Hematopoietic multipotent progenitor cell (in vitro differentiated cells): Measurements from ENCODE around the gene ATP11A. TPM values are rescaled to one million over a fixed set of nuclear protein-coding genes. Genes with fewer than 3 reads are reported as not detected.

Source experiments
- DNase-seq, 3 donors: peaks; one replicate each; pipeline ENCODE4 v3.0.0-alpha.2; 2011 to 2015; ENCODE audit warnings: low read depth in 2 of 3, low spot score in 2 of 3
- total RNA-seq: library from RNA; depleted of rRNA; stranded (reverse); fragments of >200 nt; gene quantifications from one replicate; pipeline ENCODE4 v1.2.3, GENCODE V29; 2012

Gene ATP11A
- total RNA-seq, 1 donor = 10.0 TPM

- no peak for DNase-seq
Measured at GRCh38 chr13:112720814-112721197, 31.0 kb downstream of the ATP11A start.

DNA sequence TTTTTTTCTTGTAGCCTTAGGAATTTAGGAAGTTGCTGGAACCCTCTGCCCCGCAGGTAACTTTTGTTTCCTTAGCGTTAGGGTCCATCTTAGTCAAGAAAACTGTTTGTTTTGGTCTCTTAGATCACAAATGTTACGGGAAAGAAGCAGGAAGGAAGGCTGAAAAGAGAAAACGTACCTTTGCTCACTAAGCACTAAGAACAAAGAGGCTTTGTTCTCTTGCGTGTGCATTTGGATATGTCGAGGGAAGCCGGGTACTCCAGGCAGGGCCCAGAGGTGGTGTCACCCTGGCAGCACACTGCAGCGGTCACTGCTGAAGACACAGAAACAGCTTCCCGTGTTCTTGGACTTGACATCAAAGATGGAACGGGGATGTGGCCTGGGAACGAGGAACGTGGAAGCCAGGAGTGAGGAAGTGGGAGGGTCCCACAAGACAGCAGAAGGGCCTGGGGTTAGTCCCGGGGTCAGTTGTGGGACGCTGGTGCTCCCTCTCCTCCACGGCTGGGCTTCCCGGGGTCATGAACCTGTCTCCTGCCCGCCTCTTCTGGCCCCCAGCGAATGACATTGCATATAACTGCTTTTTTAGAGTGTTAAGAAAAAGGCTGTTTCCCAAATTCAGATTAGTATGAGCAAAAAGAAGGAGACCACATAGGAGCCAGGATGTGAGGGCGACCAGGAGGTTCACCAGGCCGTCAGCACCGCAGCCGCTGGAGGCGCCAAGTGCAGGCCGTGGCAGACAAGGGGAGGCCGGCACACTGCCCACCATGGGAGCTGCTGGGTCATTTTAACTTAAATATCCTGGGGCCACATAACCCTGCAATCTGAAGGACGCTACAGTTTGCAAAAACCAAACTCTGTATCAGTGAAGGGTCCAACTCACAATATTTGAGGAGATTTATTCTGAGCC, 31.6 kb downstream of the ATP11A start:
- DNase-seq = no peak

GRCh38 chr13:112722433-112723263, 32.8 kb downstream of the ATP11A start:
- DNase-seq = peak in 1 of 3 donors; percentile 30

- DNase-seq = no peak
Measured at GRCh38 chr13:112723771-112724170, 33.9 kb downstream of the ATP11A start.

- DNase-seq = no peak
Measured at GRCh38 chr13:112724788-112725345, 35.0 kb downstream of the ATP11A start.

- peak in 2 of 3 donors; percentile 47 to 55 for DNase-seq
Measured at GRCh38 chr13:112725346-112726015, 35.6 kb downstream of the ATP11A start.

- DNase-seq = peak in 1 of 3 donors; percentile 30
Measured at GRCh38 chr13:112726016-112726767, 36.4 kb downstream of the ATP11A start.

- no peak for DNase-seq
Measured at GRCh38 chr13:112727581-112727980, 37.7 kb downstream of the ATP11A start.

GRCh38 chr13:112728375-112729126, 38.7 kb downstream of the ATP11A start:
- DNase-seq = no peak

DNA sequence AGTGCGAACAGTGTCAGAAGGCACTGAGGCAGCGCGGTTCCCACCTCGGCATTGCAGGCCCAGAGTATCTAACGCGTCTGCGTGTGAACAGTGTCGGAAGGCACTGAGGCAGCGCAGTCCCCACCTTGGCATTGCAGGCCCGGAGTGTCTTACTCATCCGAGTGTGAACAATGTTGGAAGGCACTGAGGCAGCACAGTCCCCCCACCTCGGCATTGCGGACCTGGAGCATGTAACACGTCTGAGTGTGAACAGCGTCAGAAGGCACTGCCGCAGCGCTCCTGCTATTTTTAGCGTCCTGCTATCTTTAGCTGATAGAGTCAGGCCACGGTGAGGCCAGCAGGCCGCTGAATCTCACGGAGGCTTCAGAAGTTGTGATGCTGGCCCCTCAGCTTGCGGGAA, 39.6 kb downstream of the ATP11A start:
- DNase-seq = no peak

- DNase-seq = no peak
Measured at GRCh38 chr13:112730157-112730671, 40.4 kb downstream of the ATP11A start.

DNA sequence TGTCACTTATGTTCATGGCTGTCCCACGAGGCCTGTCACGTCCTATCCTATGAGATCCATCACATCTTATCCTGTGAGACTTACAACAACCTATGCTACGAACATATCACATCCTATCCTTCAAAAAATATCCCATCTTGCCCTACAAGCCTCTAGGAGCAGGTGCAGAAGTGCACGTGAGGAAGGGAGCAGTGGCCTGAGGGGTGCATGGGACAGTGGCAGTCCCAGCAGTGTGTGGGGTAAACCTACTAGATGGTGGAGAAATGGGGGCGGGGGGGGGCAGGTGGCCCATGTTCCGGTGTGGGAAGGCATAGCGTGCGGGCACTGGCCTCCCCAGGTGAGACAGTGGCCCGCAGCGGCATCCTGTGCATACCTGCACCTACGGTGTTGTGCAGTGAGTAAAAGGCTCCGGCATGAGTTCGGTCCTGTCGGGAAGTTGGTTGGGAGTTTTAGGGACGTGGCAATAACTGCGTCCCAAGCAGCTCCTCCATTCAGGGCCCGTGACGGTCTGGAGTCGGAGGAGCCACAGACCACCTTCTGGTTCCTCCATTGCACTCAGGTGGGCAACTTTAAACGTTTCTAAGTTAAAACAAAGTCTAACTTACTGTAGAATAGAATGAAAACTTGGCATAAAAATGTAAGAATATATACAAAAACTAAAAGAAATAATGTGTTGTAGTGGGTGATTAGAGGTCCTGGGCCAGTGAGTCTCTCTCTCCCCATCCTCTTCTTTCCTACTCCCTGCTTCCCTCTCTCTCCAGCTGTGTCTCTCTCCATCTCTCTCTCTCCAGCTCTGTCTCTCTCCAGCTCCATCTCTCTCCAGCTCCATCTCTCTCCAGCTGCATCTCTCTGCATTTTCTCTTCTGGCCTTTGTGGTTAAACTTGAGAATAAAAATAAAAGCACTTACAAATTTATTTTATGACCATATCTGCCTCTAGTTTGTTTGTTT, 42.1 kb downstream of the ATP11A start:
- DNase-seq = no peak

DNA sequence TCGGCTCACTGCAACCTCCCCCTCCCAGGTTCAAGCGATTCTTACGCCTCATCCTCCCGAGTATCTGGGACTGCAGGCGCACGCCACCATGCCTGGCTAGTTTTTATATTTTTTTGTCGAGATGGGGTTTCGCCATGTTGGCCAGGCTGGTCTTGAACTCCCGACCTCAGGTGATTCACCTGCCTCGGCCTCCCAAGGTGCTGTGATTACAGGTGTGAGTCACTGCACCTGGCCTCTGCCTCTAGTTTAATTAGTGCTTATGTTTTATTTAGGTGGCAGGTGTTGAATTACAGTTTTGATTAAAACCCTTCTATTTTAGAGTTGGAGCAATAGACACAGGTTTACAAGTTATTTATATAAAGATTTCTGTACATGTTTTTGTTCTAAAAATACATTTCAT, 42.8 kb downstream of the ATP11A start:
- DNase-seq = no peak

GRCh38 chr13:112733112-112733511, 43.3 kb downstream of the ATP11A start:
- no peak for DNase-seq

- no peak for DNase-seq
Measured at GRCh38 chr13:112733661-112734379, 44.0 kb downstream of the ATP11A start.

GRCh38 chr13:112734696-112735547, 45.1 kb downstream of the ATP11A start:
- DNase-seq = no peak
